Keratinocyte (primary cell): ENCODE data around the gene MAPK12.

ENCODE experiments used
- CTCF ChIP-seq, 3 experiments: IDR thresholded peaks in 1 of 3; conservative IDR thresholded peaks in 1 of 3; optimal IDR thresholded peaks in 1 of 3; 2 replicates in 2 of 3; 3 replicates in 1 of 3; pipeline versions ENCODE3 to v1.5.1; 2011; ENCODE audit warnings: low read length in 3 of 3, mild to moderate bottlenecking in 3 of 3, moderate library complexity in 2 of 3, control low read depth in 1 of 3, inconsistent platforms in 1 of 3; ENCODE audit not compliant: insufficient read depth in 2 of 3; ENCODE audit errors: extremely low read depth in 1 of 3
- EZH2 ChIP-seq: IDR thresholded peaks from one replicate; pipeline ENCODE4 v1.6.1; 2012; ENCODE audit warnings: inconsistent platforms, mild to moderate bottlenecking, low read length, moderate library complexity

- TF ChIP-seq CTCF (optimal IDR thresholded peaks at IDR 0.05 in 1 of 3, IDR thresholded peaks at IDR 0.05 in 1 of 3, conservative IDR thresholded peaks at IDR 0.05 in 1 of 3; ENCODE audit: extremely low read depth in 1 of 3, insufficient read depth in 2 of 3, low read length in 3 of 3): no peak
- TF ChIP-seq EZH2: no peak
Observed at GRCh38 chr22:50220603-50221409, 40.7 kb downstream of the MAPK12 start.
